Inferior parietal cortex (tissue), 1 donor: ENCODE results near the gene NSUN6.
"Not testable (repeated sequence)": the region's sequence is repeated elsewhere in the genome, so short reads cannot be mapped to it uniquely, and the experiment has no call there.

Source experiments
- DNase-seq: peaks from one replicate; pipeline ENCODE4 v3.0.0-alpha.2; 2016; ENCODE audit errors: extremely low spot score

Gene NSUN6

DNA sequence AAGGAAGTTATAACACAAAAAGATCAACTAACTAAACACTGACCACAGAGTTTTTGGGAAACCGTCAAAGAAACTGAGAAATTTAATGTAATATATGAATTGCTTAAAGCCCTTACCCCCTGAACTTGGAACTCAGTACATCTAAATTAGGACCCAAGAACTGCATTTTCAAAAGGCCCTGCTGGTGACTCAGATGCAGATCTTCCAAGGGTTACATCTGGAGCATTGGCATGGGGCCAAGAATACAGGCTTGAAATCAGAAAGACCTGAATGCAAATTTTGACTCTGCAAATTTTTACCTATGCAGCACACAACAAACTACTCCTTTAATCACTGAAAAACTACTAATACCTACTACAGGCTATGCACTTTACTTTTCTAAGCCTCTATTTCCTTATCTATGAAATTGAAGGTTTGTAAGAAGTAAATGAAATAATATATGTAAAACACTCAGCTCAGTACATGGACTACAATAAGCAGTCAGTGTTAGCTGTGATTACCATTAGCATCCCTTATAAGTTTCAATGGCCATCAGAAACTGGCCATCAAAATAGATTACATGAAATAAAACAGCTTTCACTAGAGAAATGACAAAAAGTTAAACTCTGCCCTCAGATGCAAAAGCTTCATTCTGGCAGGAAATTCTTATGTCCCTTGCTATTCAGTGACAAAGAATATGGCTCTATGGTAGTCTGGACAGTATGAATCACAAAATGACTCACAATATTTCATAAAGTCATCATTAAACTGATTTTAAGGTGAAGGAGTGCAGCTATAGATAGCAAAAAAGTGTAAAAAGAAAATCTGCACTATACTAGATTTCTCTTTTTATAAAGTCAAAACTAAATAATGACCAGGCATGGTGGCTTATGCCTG, 43.6 kb downstream of the NSUN6 start:
- DNase-seq: no peak

DNA sequence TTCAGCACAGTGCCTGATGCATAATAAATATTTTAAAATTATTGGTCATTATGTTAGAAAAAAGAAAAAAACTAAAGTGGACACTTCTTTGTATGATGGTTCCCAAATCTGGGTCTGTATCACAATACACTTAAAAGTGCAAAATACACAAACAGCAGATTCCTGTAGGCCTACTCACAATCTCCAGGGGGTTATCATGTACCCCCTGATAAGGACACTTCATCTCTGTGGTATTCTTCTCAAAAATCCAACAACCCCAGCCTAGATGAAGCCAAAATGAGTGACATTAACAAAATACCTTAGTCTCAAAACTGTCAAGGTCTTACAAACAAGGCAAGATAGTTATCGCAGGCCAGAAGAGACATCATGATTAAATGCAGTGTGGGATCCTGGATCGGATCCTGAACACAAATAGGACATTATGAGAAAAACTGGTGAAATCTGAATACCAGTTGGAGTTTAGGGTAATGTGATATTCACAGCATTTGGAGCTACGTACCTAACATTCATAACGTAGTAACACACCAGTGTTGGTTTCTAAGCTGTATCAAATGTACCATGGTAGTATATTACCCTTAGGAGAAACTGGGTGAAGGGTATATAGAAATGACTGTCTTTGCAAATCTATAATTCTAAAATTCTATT, 45.2 kb downstream of the NSUN6 start:
- no peak for DNase-seq

DNA sequence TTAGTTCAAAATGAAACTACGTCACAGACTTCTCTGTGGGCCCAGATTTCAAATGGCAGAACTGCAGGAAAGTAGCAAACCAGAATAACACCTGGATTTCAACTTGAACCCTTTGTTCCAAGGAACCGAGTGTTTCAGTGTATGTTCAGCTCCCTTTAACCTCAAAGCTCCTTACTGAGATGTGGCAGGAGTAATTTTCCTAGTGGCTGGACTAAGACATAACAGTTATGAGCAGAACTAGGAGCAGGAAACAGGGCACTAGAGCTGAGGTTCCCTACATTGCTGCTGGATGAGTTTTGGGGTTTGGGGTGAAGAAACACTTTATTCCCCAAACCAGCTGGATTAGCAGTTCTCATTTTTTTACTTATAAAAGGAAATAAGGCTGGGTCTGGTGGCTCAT, 50.1 kb downstream of the NSUN6 start:
- DNase-seq: no peak

DNA sequence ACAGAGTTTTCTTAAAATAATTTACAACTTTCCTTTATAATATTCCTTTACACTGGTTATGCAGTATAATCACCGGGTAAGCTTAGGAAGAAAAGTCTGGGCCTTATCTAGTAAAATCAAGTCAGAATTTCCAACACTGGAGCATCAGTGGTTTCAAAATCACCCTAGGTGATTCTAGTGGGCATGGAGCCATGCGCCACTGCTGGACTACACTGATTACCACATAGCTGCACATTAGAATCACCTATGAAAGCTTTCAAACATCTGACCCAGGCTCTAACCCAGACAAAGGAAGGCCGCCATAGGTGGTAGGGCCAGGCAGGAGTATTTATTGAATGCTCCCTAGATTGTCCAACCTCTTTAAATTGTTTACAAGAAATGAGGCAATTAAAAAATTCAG, 52.0 kb downstream of the NSUN6 start:
- no peak for DNase-seq

DNA sequence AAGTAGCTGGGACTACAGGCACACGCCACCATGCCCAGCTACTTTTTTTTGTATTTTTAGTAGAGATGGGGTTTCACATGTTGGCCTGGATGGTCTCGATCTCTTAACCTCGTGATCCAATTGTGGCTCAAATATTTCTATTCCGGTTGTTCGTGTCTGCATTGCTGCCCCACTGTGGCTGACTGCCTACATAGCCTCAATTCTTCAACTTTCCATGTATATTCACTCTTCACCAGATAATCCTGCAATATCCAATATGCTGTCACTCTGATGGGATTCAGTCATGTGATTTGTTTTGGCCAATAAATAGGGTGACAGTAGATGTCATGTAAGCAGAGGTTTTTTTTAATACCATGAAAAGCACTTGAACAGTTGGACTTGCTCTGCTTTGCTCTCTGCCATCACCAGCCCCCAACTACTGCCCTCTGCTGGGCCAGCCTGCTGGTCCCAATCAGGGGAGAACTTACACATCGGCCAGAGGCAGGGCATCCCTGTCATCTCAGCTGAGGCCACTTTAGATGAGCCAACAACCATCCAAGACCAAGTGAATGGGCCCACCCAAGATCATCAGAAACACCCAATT, 56.7 kb downstream of the NSUN6 start:
- no peak for DNase-seq

DNA sequence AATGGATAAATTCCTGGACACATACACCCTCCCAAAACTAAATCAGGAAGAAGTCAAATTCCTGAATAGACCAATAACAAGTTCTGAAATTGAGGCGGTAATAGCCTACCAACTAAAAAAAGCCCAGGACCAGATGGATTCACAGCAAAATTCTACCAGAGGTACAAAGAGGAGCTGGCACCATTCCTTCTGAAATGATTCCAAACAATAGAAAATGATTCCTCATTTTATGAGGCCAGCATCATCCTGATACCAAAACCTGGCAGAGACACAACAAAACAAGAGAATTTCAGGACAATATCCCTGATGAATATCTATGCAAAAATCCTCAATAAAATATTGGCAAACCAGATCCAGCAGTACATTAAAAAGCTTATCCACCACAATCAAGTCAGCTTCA, 60.2 kb downstream of the NSUN6 start:
- DNase-seq: not testable (repeated sequence)

DNA sequence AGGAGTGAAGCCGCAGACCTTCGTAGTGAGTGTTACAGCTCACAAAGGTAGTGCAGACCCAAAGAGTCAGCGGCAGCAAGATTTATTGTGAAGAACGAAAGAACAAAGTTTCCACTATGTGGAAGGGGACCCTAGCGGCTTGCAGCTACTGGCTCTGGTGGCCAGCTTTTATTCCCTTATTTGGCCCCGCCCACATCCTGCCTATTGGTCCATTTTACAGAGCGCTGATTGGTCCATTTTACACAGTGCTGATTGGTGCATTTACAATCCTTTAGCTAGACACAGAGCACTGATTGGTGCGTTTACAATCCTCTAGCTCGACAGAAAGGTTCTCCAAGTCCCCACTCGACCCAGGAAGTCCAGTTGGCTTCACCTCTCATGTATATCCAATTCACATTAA, 64.8 kb downstream of the NSUN6 start:
- DNase-seq: not testable (repeated sequence)

DNA sequence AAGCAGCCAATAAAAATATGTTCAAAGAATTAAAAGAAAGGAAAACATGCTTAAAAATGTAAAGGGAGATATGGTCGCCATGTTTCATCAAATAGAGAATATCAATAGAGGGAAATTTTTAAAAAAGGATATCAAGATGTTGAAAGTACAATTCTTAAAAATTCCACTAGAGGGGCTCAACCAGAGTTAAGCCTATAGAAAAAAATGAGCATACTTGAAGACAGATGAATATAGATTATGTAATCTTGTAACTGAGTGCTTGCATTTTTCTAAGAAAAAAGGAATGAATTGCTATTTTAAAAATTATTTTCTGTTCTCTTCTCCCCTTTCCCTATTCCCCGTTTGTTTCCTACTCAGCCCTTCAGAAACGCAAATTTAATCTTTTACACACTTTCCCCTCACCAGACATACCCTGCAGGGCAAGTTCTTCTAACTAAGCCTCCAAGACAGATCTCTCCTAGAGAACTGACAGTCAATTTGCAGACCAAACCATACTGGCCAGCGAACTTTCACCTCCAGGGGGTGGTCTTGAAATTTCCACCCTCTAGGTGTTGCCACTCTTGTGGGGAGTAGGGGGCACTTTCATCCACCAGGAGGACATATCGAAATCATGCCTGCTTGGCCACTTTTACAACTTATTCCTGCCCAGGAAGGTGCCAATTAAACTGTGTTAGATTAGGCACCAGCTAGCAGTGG, 67.7 kb downstream of the NSUN6 start:
- DNase-seq: no peak

DNA sequence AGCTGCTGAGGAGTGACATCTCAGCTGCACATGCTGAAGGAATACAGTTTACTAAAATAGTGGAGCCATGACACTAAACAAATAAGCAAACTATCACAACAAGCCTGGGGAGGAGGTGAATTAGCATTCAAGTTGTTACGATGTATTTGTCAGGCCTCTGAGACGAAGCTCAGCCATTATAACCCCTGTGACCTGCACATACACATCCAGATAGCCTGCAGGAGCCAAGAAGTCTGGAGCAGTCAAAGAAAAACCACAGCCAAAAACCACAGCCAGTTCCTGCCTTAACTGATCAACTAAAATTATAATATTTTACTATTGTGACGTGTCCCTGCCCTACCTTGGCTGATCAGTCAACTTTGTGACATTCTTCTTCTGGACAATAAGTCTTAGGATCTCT, 68.6 kb downstream of the NSUN6 start:
- no peak for DNase-seq

DNA sequence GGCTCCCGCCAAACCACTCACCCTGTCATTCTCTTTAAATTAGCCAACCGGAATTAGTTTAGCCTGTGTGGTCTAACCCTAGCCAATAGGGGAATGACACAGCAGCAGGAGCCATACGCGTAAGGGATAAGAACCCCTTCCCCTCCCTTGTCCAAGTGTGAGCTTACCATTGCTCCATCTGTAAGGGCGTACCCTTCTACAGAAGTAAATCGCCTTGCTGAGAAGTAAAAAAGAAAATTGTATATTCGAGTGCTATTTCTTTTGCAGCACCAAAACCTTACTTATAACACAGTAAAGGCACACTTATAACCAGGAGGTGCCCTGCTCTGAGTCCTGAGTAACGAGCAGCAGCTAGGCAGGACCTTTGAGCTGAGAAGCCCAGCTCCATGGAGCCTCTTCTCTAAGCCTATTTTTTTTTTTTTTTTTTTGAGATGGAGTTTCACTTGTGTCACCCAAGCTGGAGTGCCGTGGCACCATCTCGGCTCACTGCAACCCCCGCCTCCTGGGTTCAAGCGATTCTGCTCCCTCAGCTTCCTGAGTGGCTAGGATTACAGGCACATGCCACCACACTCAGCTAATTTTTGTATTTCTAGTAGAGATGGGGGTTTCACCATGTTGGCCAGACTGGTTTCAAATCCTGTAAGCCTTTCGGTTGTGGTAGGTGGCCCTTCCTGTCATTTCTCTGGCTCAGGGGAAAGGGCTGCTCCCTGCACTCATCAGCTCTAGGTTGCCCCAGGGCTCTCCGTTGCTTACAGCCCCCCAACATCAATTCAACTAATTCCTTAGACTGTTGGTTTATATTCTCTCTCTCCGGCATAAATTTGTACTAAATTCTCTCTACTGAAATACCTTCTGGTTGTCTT, 73.3 kb downstream of the NSUN6 start:
- DNase-seq: no peak

DNA sequence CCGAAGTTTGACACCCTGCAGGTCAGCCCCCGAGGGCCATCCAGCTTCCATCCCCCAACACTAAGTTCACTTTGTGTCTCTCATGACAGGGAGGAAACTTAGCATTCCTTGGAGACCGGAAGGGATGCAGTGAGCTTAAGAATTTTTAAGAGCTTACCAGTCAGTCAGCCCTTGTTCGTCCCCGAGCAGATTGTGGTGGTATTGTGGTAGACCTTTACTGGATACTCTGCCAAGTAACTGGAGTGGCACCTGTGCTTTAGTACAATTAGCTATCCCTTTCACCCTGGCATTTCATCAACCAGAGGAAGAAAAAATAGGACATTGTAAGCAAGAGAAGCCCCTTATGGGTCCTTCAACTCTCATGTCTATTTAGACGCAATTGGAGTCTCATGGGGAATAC, 74.8 kb downstream of the NSUN6 start:
- DNase-seq: no peak

DNA sequence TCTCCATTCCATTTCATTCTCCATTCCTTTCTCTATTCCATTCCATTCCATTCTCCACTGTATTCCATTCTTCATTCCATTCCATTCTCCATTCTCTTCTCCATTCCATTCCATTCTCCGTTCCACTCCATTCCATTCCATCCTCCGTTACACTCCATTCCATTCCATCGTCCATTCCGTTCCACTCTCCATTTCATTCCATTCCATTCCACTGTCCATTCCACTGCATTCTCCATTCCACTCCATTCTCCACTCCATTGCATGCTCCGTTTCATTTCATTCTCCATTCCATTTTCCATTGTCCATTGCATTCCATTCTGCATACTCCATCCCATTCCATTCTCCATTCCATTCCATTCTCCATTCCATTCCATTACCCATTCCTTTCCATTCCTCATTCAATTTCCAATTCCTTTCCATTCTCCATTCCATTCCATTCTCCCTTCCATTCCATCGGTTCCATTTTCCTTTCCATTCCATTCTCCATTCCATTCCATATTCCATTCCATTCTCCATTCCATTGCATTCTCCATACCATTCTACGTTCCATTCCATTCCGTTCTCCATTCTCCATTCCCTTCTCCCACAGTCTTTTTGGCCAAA, 78.3 kb downstream of the NSUN6 start:
- DNase-seq: no peak

DNA sequence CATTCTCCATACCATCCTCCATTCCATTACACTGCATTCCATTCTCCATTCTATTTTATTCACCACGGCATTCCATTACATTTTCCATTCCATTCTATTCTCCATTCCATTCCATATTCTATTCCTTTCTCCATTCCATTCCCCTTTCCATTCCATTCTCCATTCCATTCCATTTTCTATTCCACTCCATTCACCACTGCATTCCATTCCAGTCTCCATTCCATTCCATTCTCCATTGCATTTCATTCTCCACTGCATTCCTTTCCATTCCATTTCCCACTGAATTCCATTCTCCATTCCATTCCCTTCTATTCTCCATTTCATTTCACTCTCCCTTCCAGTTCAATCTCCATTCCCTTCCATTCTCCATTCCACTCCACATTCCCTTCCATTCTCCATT, 79.6 kb downstream of the NSUN6 start:
- DNase-seq: no peak

DNA sequence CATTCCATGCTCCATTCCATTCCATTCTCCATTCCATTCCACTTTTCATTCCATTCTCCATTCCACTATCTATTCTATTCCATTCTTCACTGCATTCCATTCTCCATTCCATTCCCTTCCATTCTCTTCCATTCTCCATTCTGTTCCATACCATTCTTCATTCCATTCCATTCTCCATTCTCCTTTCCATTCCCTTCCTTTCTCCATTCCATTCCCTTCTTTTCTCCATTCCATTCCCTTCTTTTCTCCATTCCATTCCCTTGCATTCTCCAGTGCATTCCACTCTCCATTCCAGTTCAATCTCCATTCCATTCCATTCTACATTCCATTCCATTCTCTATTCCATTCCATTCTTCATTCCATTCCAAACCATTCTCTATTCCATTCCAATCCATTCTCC, 80.3 kb downstream of the NSUN6 start:
- DNase-seq: no peak

DNA sequence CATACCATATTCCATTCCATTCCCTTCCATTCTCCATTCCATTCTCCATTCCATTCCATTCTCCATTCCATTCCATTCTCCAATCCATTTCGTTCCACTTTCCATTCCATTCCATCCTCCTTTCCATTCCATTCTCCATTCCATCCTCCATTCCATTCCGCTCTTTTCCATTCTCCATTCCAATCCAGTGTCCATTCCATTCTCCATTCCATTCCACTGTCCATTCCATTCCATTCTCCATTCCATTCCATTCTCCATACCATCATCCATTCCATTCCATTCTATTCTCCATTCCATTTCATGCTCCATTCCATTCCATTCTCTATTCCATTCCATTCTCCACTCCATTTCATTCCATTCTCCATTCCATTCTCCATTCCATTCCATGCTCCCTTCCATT, 81.0 kb downstream of the NSUN6 start:
- DNase-seq: not testable (repeated sequence)

DNA sequence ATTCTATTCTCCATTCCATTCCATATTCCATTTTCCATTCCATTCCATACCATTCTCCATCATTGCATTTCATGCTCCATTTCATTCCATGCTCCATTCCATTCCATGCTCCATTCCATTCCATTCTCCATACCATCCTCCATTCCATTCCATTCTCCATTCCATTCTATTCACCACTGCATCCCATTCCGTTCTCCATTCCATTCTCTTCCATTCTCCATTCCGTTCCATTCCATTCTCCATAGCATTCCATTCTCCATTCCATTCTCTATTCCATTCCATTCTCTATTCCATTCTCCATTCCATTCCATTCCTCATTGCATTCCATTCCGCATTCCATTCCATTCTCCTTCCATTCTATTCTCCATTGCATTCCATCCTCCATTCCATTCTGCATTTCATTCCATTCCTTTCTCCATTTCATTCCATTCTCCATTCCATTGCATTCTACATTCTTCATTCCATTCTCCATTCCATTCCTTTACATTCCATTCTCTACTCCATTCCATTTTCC, 84.0 kb downstream of the NSUN6 start:
- DNase-seq: no peak

DNA sequence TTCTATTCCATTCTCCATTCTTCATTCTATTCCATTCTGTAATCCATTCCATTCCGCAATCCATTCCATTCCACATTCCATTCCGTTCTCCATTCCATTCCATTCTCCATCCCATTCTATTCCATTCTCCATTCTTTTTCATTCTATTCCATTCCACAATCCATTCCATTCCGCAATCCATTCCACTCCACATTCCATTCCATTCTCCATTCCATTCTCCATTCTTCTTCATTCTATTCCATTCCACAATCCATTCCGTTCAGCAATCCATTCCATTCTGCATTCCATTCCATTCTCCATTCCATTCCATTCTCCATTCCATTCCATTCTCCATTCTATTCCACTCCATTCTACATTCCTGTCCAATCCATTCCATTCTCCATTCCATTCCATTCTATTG, 85.2 kb downstream of the NSUN6 start:
- DNase-seq: no peak

DNA sequence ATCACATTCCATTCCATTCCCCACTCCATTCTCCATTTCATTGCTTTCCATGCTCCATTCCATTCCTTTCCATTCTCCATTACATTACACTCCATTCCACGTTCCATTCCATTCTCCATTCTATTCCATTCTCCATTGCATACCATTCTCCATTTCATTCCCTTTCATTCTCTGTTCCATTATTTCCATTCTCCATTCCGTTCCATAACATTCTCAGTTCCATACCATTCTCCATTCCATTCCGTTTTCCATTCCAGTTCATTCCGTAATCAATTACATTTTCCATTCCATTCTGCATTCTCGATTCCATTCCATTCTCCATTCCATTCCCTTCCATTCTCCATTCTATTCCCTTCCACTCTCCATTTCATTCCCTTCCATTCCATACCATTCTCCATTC, 86.4 kb downstream of the NSUN6 start:
- no peak for DNase-seq

DNA sequence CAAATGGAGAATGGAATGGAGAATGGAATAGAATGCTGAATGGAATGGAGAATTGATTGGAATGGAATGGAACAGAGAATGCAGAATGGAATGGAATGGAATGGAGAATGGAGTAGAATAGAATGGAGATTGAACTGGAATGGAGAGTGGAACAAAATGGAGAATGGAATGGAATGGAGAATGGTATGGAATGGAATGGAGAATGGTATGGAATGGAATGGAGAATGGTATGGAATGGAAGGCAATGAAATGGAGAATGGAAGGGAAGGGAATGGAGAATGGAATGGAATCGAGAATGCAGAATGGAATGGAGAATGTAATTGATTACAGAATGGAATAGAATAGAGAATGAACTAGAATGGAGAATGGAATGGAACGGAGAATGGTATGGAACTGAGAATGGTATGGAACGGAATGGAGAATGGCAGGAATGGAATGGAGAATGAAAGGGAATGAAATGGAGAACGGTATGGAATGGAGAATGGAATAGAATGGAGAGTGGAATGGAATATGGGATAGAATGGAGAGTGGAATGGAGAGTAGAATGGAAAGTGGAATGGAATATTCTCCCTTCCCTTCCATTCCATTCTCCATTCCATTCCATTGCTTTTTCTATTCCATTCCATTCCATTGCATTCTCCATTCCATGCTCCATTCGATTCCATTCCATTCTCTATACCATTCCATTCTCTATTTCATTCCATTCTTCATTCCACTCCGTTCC, 88.2 kb downstream of the NSUN6 start:
- no peak for DNase-seq

DNA sequence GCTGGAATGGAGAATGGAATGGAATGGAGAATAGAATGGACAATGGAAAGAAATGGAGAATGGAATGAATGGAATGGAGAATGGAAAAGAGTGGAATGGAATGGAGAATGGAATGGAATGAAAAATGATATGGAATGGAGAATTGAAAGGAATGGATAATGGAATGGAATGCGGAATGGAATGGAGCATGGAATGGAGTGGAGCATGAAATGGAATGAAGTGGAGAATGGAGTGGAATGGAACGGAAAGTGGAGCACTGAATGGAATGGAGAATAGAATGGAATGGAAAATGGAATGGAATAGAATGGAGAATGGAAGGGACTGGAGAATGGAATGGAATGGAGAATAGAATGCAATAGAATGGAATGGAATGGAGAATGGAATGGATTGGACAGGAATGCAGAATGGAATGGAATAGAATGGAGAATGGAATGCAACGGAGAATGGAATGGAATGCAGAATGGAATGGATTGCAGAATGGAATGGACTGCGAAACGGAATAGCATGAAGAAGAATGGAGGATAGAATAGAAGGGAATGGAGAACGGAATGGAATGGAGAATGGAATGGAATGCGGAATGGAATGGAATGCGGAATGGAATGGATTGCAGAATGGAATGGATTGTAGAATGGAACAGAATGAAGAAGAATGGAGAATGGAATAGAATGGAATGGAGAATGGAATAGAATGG, 89.4 kb downstream of the NSUN6 start:
- no peak for DNase-seq
